Keratinocyte (primary cell): ENCODE results near the gene GRB14. TPM values are rescaled to one million over a fixed set of nuclear protein-coding genes. Genes with fewer than 3 reads are reported as not detected.
"Not testable (repeated sequence)": the region's sequence is repeated elsewhere in the genome, so short reads cannot be mapped to it uniquely, and the experiment has no call there.

Experiments
- DNase-seq: peaks from one replicate; pipeline ENCODE4 v3.0.0-alpha.2; 2011; ENCODE audit warnings: low read depth, missing footprints, low spot score
- FAIRE-seq: peaks from 2 replicates; lab custom pipeline; 2011; peaks lifted over from hg19 to GRCh38; lab: Jason Lieb, UNC
- H2AFZ ChIP-seq: 2 replicates; pipeline ENCODE4 v1.6.0; 2012; ENCODE audit warnings: low read length, control low read depth, inconsistent platforms; ENCODE audit not compliant: control insufficient read depth
- H3K27ac ChIP-seq: 2 replicates; pipeline ENCODE4 v1.5.1; 2011; ENCODE audit warnings: low read length; ENCODE audit not compliant: control insufficient read depth, insufficient read depth
- H3K27me3 ChIP-seq: 3 replicates; pipeline ENCODE4 v1.6.0; 2011; ENCODE audit warnings: low read length; ENCODE audit not compliant: control insufficient read depth, insufficient read depth; ENCODE audit errors: extremely low read depth
- H3K36me3 ChIP-seq, 2 experiments: 2 replicates in 1 of 2; 3 replicates in 1 of 2; pipeline ENCODE4 v1.5.1; 2011; ENCODE audit warnings: low read length in 2 of 2, mild to moderate bottlenecking in 1 of 2; ENCODE audit not compliant: control insufficient read depth in 2 of 2, insufficient read depth in 2 of 2; ENCODE audit errors: extremely low read depth in 1 of 2
- H3K4me1 ChIP-seq: 3 replicates; pipeline ENCODE4 v1.5.1; 2011; ENCODE audit warnings: low read length; ENCODE audit not compliant: control insufficient read depth, insufficient read depth; ENCODE audit errors: extremely low read depth
- H3K4me2 ChIP-seq: 3 replicates; pipeline ENCODE4 v1.6.0; 2011; ENCODE audit warnings: low read depth, low read length; ENCODE audit not compliant: control insufficient read depth, insufficient read depth; ENCODE audit errors: extremely low read depth
- H3K4me3 ChIP-seq, 3 experiments: fragments of 200-600 bp in 1 of 3; sonication (generic) in 1 of 3; 2 replicates in 2 of 3; 3 replicates in 1 of 3; pipeline ENCODE4 v1.5.1; 2011 to 2016; ENCODE audit warnings: low read length in 3 of 3, mild to moderate bottlenecking in 3 of 3, control low read depth in 2 of 3, inconsistent platforms in 1 of 3, low read depth in 1 of 3, mixed read lengths in 1 of 3, mixed run types in 1 of 3, moderate library complexity in 1 of 3; ENCODE audit not compliant: control insufficient read depth in 2 of 3, insufficient read depth in 2 of 3; ENCODE audit errors: extremely low read depth in 1 of 3
- H3K79me2 ChIP-seq: 2 replicates; pipeline ENCODE4 v1.6.0; 2012; ENCODE audit warnings: low read length; ENCODE audit not compliant: control insufficient read depth, insufficient read depth
- H3K9ac ChIP-seq: 3 replicates; pipeline ENCODE4 v1.6.0; 2011; ENCODE audit warnings: low read length; ENCODE audit not compliant: control insufficient read depth, insufficient read depth; ENCODE audit errors: extremely low read depth
- H3K9me1 ChIP-seq: 3 replicates; pipeline ENCODE4 v1.6.0; 2011; ENCODE audit warnings: low read length; ENCODE audit not compliant: control insufficient read depth, insufficient read depth; ENCODE audit errors: extremely low read depth
- H3K9me3 ChIP-seq: 2 replicates; pipeline ENCODE4 v1.5.1; 2012; ENCODE audit warnings: low read depth, low read length; ENCODE audit not compliant: control insufficient read depth
- H4K20me1 ChIP-seq: 3 replicates; pipeline ENCODE4 v1.6.0; 2011; ENCODE audit warnings: low read length; ENCODE audit not compliant: control insufficient read depth, insufficient read depth; ENCODE audit errors: extremely low read depth
- EZH2 ChIP-seq: IDR thresholded peaks from one replicate; pipeline ENCODE4 v1.6.1; 2012; ENCODE audit warnings: inconsistent platforms, mild to moderate bottlenecking, low read length, moderate library complexity
- dilution Hi-C: fragments of 300-500 bp; cut with MboI; formaldehyde crosslinking; loops from one replicate; pipeline ENCODE4 v1.7.0; 2020; ENCODE audit warnings: low sequenced_read_pairs; ENCODE audit not compliant: extremely low pct_ligation_motif_present
- polyA plus RNA-seq, 5 experiments: library from polyadenylated mRNA; depleted of rRNA in 3 of 5; stranded (reverse) in 3 of 5; stranded (forward) in 1 of 5; unstranded in 1 of 5; fragments of >200 nt; gene quantifications; 1 replicate in 1 of 5; 2 replicates in 3 of 5; 3 replicates in 1 of 5; pipeline versions ENCODE4 v1.2.1 to v1.2.3, GENCODE V29; 2011 to 2012; ENCODE audit warnings: missing spikeins in 2 of 5, low read depth in 1 of 5, low replicate concordance in 1 of 5
- TF ChIP-seq, protein P1 (sequence below), 3 experiments: IDR thresholded peaks in 1 of 3; conservative IDR thresholded peaks in 1 of 3; optimal IDR thresholded peaks in 1 of 3; 2 replicates in 2 of 3; 3 replicates in 1 of 3; pipeline versions ENCODE3 to v1.5.1; 2011; ENCODE audit warnings: low read length in 3 of 3, mild to moderate bottlenecking in 3 of 3, moderate library complexity in 2 of 3, control low read depth in 1 of 3, inconsistent platforms in 1 of 3; ENCODE audit not compliant: insufficient read depth in 2 of 3; ENCODE audit errors: extremely low read depth in 1 of 3

The GRB14 gene
- polyA plus RNA-seq, 1 donor (not counting 4 experiments of a cell fraction or from before 2014, with no cell fraction given) = 4.2 TPM

- Histone ChIP-seq H3K27ac (no peak overlapping the region), H3K9me1 (no peaks in the 10 kb centered on the region), H2AFZ (no peak overlapping the region), H3K4me2 (no peak overlapping the region), H4K20me1 (no peaks in the 10 kb centered on the region), H3K9me3 (no peaks in the 10 kb centered on the region), H3K4me3 (no peak overlapping the region), H3K4me1 (no peaks in the 10 kb centered on the region), H3K36me3 (no peaks in the 10 kb centered on the region), H3K27me3 (no peaks in the 10 kb centered on the region), H3K79me2 (no peaks in the 10 kb centered on the region), H3K9ac (no peak overlapping the region)
- DNase-seq (no peak), FAIRE-seq (no peak)
- dilution Hi-C loops = no loop called here
- no peak for TF ChIP-seq EZH2
- TF ChIP-seq, protein P1, sequence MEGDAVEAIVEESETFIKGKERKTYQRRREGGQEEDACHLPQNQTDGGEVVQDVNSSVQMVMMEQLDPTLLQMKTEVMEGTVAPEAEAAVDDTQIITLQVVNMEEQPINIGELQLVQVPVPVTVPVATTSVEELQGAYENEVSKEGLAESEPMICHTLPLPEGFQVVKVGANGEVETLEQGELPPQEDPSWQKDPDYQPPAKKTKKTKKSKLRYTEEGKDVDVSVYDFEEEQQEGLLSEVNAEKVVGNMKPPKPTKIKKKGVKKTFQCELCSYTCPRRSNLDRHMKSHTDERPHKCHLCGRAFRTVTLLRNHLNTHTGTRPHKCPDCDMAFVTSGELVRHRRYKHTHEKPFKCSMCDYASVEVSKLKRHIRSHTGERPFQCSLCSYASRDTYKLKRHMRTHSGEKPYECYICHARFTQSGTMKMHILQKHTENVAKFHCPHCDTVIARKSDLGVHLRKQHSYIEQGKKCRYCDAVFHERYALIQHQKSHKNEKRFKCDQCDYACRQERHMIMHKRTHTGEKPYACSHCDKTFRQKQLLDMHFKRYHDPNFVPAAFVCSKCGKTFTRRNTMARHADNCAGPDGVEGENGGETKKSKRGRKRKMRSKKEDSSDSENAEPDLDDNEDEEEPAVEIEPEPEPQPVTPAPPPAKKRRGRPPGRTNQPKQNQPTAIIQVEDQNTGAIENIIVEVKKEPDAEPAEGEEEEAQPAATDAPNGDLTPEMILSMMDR (optimal IDR thresholded peaks at IDR 0.05 in 1 of 3, IDR thresholded peaks at IDR 0.05 in 1 of 3, conservative IDR thresholded peaks at IDR 0.05 in 1 of 3; ENCODE audit: extremely low read depth in 1 of 3, insufficient read depth in 2 of 3, low read length in 3 of 3) = no peak
Measured at GRCh38 chr2:164642946-164643555, 21.8 kb upstream of the GRB14 start.

- Histone ChIP-seq H3K4me1 (no peaks in the 10 kb centered on the region), H3K4me3 (no peak overlapping the region), H3K9ac (no peak overlapping the region), H3K9me3 (no peaks in the 10 kb centered on the region), H3K79me2 (no peaks in the 10 kb centered on the region), H3K4me2 (no peak overlapping the region), H4K20me1 (no peaks in the 10 kb centered on the region), H3K36me3 (no peaks in the 10 kb centered on the region), H3K9me1 (no peaks in the 10 kb centered on the region), H3K27me3 (no peaks in the 10 kb centered on the region), H2AFZ (no peak overlapping the region), H3K27ac (no peak overlapping the region)
- TF ChIP-seq, protein P1 (optimal IDR thresholded peaks at IDR 0.05 in 1 of 3, IDR thresholded peaks at IDR 0.05 in 1 of 3, conservative IDR thresholded peaks at IDR 0.05 in 1 of 3; ENCODE audit: extremely low read depth in 1 of 3, insufficient read depth in 2 of 3, low read length in 3 of 3) = no peak
- no peak for TF ChIP-seq EZH2
- DNase-seq (no peak), FAIRE-seq (no peak)
- dilution Hi-C loops = no loop called here
Measured at GRCh38 chr2:164642268-164642667, 21.0 kb upstream of the GRB14 start.

DNA sequence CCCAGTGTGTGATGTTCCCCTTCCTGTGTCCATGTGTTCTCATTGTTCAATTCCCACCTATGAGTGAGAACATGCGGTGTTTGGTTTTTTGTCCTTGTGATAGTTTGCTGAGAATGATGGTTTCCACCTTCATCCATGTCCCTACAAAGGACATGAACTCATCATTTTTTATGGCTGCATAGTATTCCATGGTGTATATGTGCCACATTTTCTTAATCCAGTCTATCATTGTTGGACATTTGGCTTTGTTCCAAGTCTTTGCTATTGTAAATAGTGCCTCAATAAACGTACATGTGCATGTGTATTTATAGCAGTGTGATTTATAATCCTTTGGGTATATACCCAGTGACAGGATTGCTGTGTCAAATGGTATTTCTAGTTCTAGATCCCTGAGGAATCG is 7.0 kb upstream of the GRB14 start:
- H3K9me1 ChIP-seq, DNase-seq, H2AFZ ChIP-seq, H3K9ac ChIP-seq, H3K27me3 ChIP-seq, H3K27ac ChIP-seq, H3K36me3 ChIP-seq, H3K9me3 ChIP-seq, H4K20me1 ChIP-seq, dilution Hi-C loops, H3K4me2 ChIP-seq, H3K79me2 ChIP-seq, FAIRE-seq, H3K4me3 ChIP-seq, H3K4me1 ChIP-seq: not testable (repeated sequence)
